Coronary artery (tissue), 2 donors: ENCODE measurements around the gene GPR146.
A peak's percentile ranks its signal among the peaks of the same experiment; 100 is the strongest.

Source experiments
- DNase-seq: peaks from one replicate; pipeline ENCODE4 v3.0.0-alpha.2; 2017; ENCODE audit warnings: low spot score
- H3K27ac ChIP-seq, 2 donors: fragments of 200-600 bp; sonication (generic); one replicate each; pipeline ENCODE4 v1.5.1; 2016 to 2019
- H3K4me3 ChIP-seq: fragments of 200-600 bp; sonication (generic); 2 replicates; pipeline ENCODE4 v1.5.1; 2016; ENCODE audit warnings: mild to moderate bottlenecking, moderate library complexity
- CTCF ChIP-seq: fragments of 200-600 bp; sonication (generic); IDR thresholded peaks from one replicate; pipeline ENCODE4 v1.5.1; 2019; ENCODE audit warnings: antibody characterized with exemption

GPR146 gene

GRCh38 chr7:1093502-1093843, 49.1 kb downstream of the GPR146 start:
- H3K4me3 ChIP-seq: no peak overlapping the region
- H3K27ac ChIP-seq: no peak overlapping the region
- TF ChIP-seq CTCF: no peak
- no peak for DNase-seq

GRCh38 chr7:1093916-1094508, 49.7 kb downstream of the GPR146 start:
- no peak for TF ChIP-seq CTCF
- Histone ChIP-seq H3K27ac (no peak overlapping the region), H3K4me3 (no peak overlapping the region)
- no peak for DNase-seq

- Histone ChIP-seq H3K27ac (peak overlapping the region in 1 of 2 donors; percentile 66), H3K4me3 (no peak overlapping the region)
- no peak for TF ChIP-seq CTCF
- DNase-seq: no peak
These were observed 50.5 kb downstream of the GPR146 start for GRCh38 chr7:1094870-1095269.

- DNase-seq: peak; percentile 80
- Histone ChIP-seq H3K27ac (peak overlapping the region; percentile 63 to 66), H3K4me3 (peak overlapping the region; percentile 58)
- no peak for TF ChIP-seq CTCF
These were observed 51.3 kb downstream of the GPR146 start for GRCh38 chr7:1095621-1096155.

- TF ChIP-seq CTCF: no peak
- Histone ChIP-seq H3K27ac (peak overlapping the region; percentile 63 to 66), H3K4me3 (peak overlapping the region; percentile 58)
- DNase-seq: no peak
These were observed 52.1 kb downstream of the GPR146 start for GRCh38 chr7:1096156-1097119.

- DNase-seq: no peak
- no peak for TF ChIP-seq CTCF
- Histone ChIP-seq H3K27ac (no peak overlapping the region), H3K4me3 (no peak overlapping the region)
These were observed 52.8 kb downstream of the GPR146 start for GRCh38 chr7:1097120-1097504.
